SK-N-SH (cell line): Measurements from ENCODE around the gene XXYLT1. TPM values are rescaled to one million over a fixed set of nuclear protein-coding genes. Genes with fewer than 3 reads are reported as not detected.

ENCODE experiments used
- CTCF ChIA-PET: fragments of 300-600, 350-600 bp; formaldehyde crosslinking; extraction: SDS; loops from one replicate; lab custom pipeline; 2021; lab: Yijun Ruan, JAX
- POLR2A ChIA-PET: fragments of 350-600 bp; sonication (Branson Sonifier 250); formaldehyde crosslinking; extraction: SDS; loops from one replicate; lab custom pipeline; 2020; ENCODE audit warnings: antibody characterized with exemption, inconsistent platforms; lab: Yijun Ruan, JAX
- DNase-seq: peaks from one replicate; pipeline ENCODE4 v3.0.0; 2012
- H2AFZ ChIP-seq: fragments of 200-600 bp; sonication (generic); 2 replicates; pipeline ENCODE4 v1.8.1; 2016; ENCODE audit warnings: antibody characterized with exemption, mild to moderate bottlenecking, low read depth
- H3F3A ChIP-seq: fragments of 200-600 bp; sonication (generic); replicated peaks from 2 replicates; pipeline ENCODE3; 2016; ENCODE audit warnings: antibody characterized with exemption, mild to moderate bottlenecking; ENCODE audit not compliant: insufficient read depth
- H3K27ac ChIP-seq, 2 experiments: fragments of 200-500 bp in 1 of 2; fragments of 200-600 bp in 1 of 2; sonication (Bioruptor generic) in 1 of 2; sonication (generic), shearing (Covaris generic) in 1 of 2; 2 replicates each; pipeline versions ENCODE4 v1.5.1 to v1.6.1; 2014 to 2016; ENCODE audit warnings: low read depth in 2 of 2, inconsistent platforms in 1 of 2, low read length in 1 of 2, mild to moderate bottlenecking in 1 of 2, mixed read lengths in 1 of 2
- H3K27me3 ChIP-seq: fragments of 200-600 bp; sonication (generic), shearing (Covaris generic); 2 replicates; pipeline ENCODE4 v1.6.1; 2016; ENCODE audit warnings: mixed run types; ENCODE audit not compliant: insufficient read depth
- H3K36me3 ChIP-seq, 2 experiments: fragments of 200-500 bp in 1 of 2; fragments of 200-600 bp in 1 of 2; sonication (Bioruptor generic) in 1 of 2; sonication (generic) in 1 of 2; replicated peaks in 1 of 2; 2 replicates each; pipeline versions ENCODE3 to v1.5.1; 2014 to 2016; ENCODE audit warnings: low read length in 1 of 2, mild to moderate bottlenecking in 1 of 2; ENCODE audit not compliant: insufficient read depth in 2 of 2, control insufficient read depth in 1 of 2
- H3K4me1 ChIP-seq, 2 experiments: fragments of 200-500 bp in 1 of 2; fragments of 200-600 bp in 1 of 2; sonication (Bioruptor generic) in 1 of 2; sonication (generic), shearing (Covaris generic) in 1 of 2; 2 replicates each; pipeline versions ENCODE4 v1.5.1 to v1.6.1; 2014 to 2016; ENCODE audit warnings: low read depth in 1 of 2, low read length in 1 of 2, mixed run types in 1 of 2; ENCODE audit not compliant: insufficient read depth in 2 of 2, control insufficient read depth in 1 of 2
- H3K4me2 ChIP-seq: fragments of 200-600 bp; sonication (generic), shearing (Covaris generic); 2 replicates; pipeline ENCODE4 v1.6.1; 2017; ENCODE audit warnings: mixed run types
- H3K4me3 ChIP-seq, 2 experiments: fragments of 200-500 bp in 1 of 2; fragments of 200-600 bp in 1 of 2; sonication (Bioruptor generic) in 1 of 2; sonication (generic), shearing (Covaris generic) in 1 of 2; 2 replicates each; pipeline versions ENCODE4 v1.5.1 to v1.8.1; 2014 to 2016; ENCODE audit warnings: low read depth in 2 of 2, inconsistent platforms in 1 of 2, low read length in 1 of 2, mild to moderate bottlenecking in 1 of 2, mixed read lengths in 1 of 2, moderate library complexity in 1 of 2
- H3K79me2 ChIP-seq: fragments of 200-600 bp; sonication (generic); 2 replicates; pipeline ENCODE4 v1.8.1; 2017; ENCODE audit warnings: mild to moderate bottlenecking; ENCODE audit not compliant: insufficient read depth
- H3K9ac ChIP-seq: fragments of 200-600 bp; sonication (generic); 2 replicates; pipeline ENCODE4 v1.6.1; 2017; ENCODE audit warnings: mixed run types
- H3K9me2 ChIP-seq: fragments of 200-600 bp; sonication (generic); 2 replicates; pipeline ENCODE4 v1.6.1; 2017; ENCODE audit warnings: mixed run types
- H3K9me3 ChIP-seq: fragments of 200-600 bp; sonication (generic); 2 replicates; pipeline ENCODE4 v1.6.1; 2017; ENCODE audit warnings: mixed run types, mild to moderate bottlenecking, moderate library complexity
- H4K20me1 ChIP-seq: fragments of 200-600 bp; sonication (generic); 2 replicates; pipeline ENCODE4 v1.6.1; 2017; ENCODE audit warnings: mild to moderate bottlenecking, mixed run types; ENCODE audit not compliant: insufficient read depth
- CHD2 ChIP-seq: fragments of 150-350 bp; IDR thresholded peaks from 2 replicates; pipeline ENCODE4 v1.6.1; 2018; ENCODE audit warnings: low read length; ENCODE audit not compliant: partially characterized antibody
- EP300 ChIP-seq, 2 experiments: IDR thresholded peaks; 2 replicates each; pipeline versions ENCODE4 v1.4.0 to v1.6.1; 2012; ENCODE audit warnings: borderline replicate concordance in 1 of 2, low read depth in 1 of 2, low read length in 1 of 2
- EZH2phosphoT487 ChIP-seq: fragments of 200-600 bp; sonication (generic); IDR thresholded peaks from 2 replicates; pipeline ENCODE4 v1.6.1; 2017; ENCODE audit warnings: low read depth, mixed run types, mild to moderate bottlenecking, antibody characterized with exemption, moderate library complexity, borderline replicate concordance
- GATA2 ChIP-seq: sonication (generic); formaldehyde crosslinking; IDR thresholded peaks from 2 replicates; pipeline ENCODE4 v1.5.0; 2020; ENCODE audit warnings: mild to moderate bottlenecking, missing genetic modification reagents
- JUND ChIP-seq: IDR thresholded peaks from 2 replicates; pipeline ENCODE4 v1.4.0; 2012
- MEF2A ChIP-seq: IDR thresholded peaks from 2 replicates; pipeline ENCODE4 v1.4.0; 2012; ENCODE audit warnings: low read depth, borderline replicate concordance
- MXI1 ChIP-seq: IDR thresholded peaks from 2 replicates; pipeline ENCODE4 v1.6.1; 2012; ENCODE audit warnings: mild to moderate bottlenecking, low read depth, low read length, improper control_type of control experiment
- NFIC ChIP-seq: IDR thresholded peaks from 2 replicates; pipeline ENCODE4 v1.4.0; 2012; ENCODE audit warnings: borderline replicate concordance
- POLR2AphosphoS5 ChIP-seq: IDR thresholded peaks from 2 replicates; pipeline ENCODE4 v1.6.1; 2012; ENCODE audit warnings: low read depth, low read length
- RAD21 ChIP-seq: IDR thresholded peaks from 2 replicates; pipeline ENCODE4 v1.6.1; 2012; ENCODE audit warnings: mild to moderate bottlenecking, low read length
- REST ChIP-seq: IDR thresholded peaks from 2 replicates; pipeline ENCODE4 v1.6.1; 2012; ENCODE audit warnings: mild to moderate bottlenecking, low read depth, low read length, moderate library complexity
- RXRA ChIP-seq: IDR thresholded peaks from 2 replicates; pipeline ENCODE4 v1.4.0; 2012; ENCODE audit warnings: low read depth, mild to moderate bottlenecking, borderline replicate concordance
- SIN3A ChIP-seq: IDR thresholded peaks from 2 replicates; pipeline ENCODE4 v1.6.1; 2012; ENCODE audit warnings: low read depth, mild to moderate bottlenecking, low read length, moderate library complexity, borderline replicate concordance
- SMC3 ChIP-seq: IDR thresholded peaks from 2 replicates; pipeline ENCODE4 v1.6.1; 2012; ENCODE audit warnings: low read depth, low read length, improper control_type of control experiment
- TCF12 ChIP-seq: IDR thresholded peaks from 2 replicates; pipeline ENCODE4 v1.4.0; 2012
- TEAD4 ChIP-seq: IDR thresholded peaks from 2 replicates; pipeline ENCODE4 v1.4.0; 2012; ENCODE audit warnings: mild to moderate bottlenecking, borderline replicate concordance; ENCODE audit not compliant: insufficient read depth
- WGBS: methylation state at CpG from one replicate; pipeline ENCODE4 v1.1.6; 2017; ENCODE audit warnings: low lambda C conversion rate; 5-methylcytosine and 5-hydroxymethylcytosine counted together
- polyA plus RNA-seq, 3 experiments: library from polyadenylated mRNA; depleted of rRNA; stranded (reverse); fragments of >200 nt; gene quantifications; 2 replicates each; pipeline ENCODE4 v1.2.3, GENCODE V29; 2012
- TF ChIP-seq, protein P1 (sequence below): IDR thresholded peaks from 2 replicates; pipeline ENCODE4 v1.4.0; 2012; ENCODE audit warnings: low read depth, borderline replicate concordance
- TF ChIP-seq, protein P2 (sequence below): IDR thresholded peaks from 2 replicates; pipeline ENCODE4 v1.4.0; 2012; ENCODE audit warnings: low read depth
- TF ChIP-seq, protein P3 (sequence below): fragments of 150-350 bp; IDR thresholded peaks from 2 replicates; pipeline ENCODE4 v1.6.1; 2016; ENCODE audit warnings: mild to moderate bottlenecking, low read depth, low read length
- TF ChIP-seq, protein P4 (sequence below): IDR thresholded peaks from 2 replicates; pipeline ENCODE4; 2012

XXYLT1 gene
- polyA plus RNA-seq, 1 of the 3 experiments (the other 2 are of a cell fraction): 22.6 TPM

DNA sequence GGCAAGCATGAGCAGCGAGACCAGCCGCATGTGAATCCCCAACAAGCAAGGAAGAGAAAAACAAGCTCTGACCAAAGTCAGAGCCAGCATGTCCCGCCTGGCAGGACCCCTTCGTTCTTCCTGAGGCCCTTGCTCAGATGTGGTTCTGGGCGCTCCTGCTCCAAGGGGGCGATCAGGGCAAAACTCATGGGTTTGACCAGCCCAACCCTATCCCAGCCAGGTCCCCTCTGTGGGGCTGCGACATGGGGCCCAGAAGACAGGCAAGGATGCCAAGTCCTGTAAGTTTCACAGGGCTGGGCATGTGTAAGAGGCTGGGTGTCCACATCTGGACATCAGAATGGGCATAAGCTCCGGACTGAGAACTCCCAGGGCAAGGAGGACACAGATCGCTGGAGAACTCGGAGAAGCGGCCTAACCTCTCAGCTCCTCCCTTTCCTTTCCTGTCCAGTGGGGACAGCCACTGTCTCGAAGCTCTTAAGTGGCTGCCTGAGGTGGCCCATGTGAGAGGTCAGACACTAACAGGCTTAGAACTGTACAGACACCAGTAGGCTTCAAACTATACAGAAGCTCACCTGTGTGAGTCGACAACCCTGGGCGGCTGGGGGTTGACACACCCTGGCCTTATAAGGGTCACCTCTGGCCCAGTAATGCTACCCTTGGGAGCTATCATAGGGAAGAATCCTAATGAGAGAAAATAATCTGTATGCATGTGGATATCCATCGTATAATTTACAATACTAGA lies 48.9 kb downstream of the XXYLT1 start:
- no peak for DNase-seq
- H3K27ac ChIP-seq: no peak overlapping the region; a peak in 1 of 4 replicates
- ChIA-PET CTCF (interaction anchor here (0.7 to 1.5 kb wide), 5 partner anchors 9 to 540 kb away, joined by 3 to 6 read pairs (median 4); no protein-coding TSS in a partner anchor), POLR2A (interaction anchor here (0.6 to 0.9 kb wide), 2 partner anchors 13 to 60 kb away, joined by 3 read pairs; no protein-coding TSS in a partner anchor)
- peaks cover 7% of the 10 kb centered on the region for H3F3A ChIP-seq
- no peaks in the 10 kb centered on the region for H3K27me3 ChIP-seq
- no peak overlapping the region for H3K9ac ChIP-seq
- no peak overlapping the region for H3K4me3 ChIP-seq
- no peak overlapping the region for H2AFZ ChIP-seq
- H4K20me1 ChIP-seq: no peaks in the 10 kb centered on the region
- no peaks in the 10 kb centered on the region for H3K36me3 ChIP-seq
- H3K9me2 ChIP-seq: no peaks in the 10 kb centered on the region
- H3K9me3 ChIP-seq: no peaks in the 10 kb centered on the region
- no peak overlapping the region for H3K4me2 ChIP-seq
- WGBS: 96% methylated on average over 8 of the region's 15 CpGs
- TF ChIP-seq EZH2phosphoT487: no peak
- TF ChIP-seq TCF12: no peak
- no peak for TF ChIP-seq POLR2AphosphoS5
- TF ChIP-seq EP300 (IDR thresholded peaks at IDR 0.05; ENCODE audit: borderline replicate concordance in 1 of 2, low read depth in 1 of 2, low read length in 1 of 2): no peak
- no peak for TF ChIP-seq MEF2A
- no peak for TF ChIP-seq MXI1
- no peak for TF ChIP-seq CHD2
- no peak for TF ChIP-seq NFIC
- TF ChIP-seq, protein P1, sequence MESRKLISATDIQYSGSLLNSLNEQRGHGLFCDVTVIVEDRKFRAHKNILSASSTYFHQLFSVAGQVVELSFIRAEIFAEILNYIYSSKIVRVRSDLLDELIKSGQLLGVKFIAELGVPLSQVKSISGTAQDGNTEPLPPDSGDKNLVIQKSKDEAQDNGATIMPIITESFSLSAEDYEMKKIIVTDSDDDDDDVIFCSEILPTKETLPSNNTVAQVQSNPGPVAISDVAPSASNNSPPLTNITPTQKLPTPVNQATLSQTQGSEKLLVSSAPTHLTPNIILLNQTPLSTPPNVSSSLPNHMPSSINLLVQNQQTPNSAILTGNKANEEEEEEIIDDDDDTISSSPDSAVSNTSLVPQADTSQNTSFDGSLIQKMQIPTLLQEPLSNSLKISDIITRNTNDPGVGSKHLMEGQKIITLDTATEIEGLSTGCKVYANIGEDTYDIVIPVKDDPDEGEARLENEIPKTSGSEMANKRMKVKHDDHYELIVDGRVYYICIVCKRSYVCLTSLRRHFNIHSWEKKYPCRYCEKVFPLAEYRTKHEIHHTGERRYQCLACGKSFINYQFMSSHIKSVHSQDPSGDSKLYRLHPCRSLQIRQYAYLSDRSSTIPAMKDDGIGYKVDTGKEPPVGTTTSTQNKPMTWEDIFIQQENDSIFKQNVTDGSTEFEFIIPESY: no peak
- TF ChIP-seq, protein P2, sequence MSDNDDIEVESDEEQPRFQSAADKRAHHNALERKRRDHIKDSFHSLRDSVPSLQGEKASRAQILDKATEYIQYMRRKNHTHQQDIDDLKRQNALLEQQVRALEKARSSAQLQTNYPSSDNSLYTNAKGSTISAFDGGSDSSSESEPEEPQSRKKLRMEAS: no peak
- no peak for TF ChIP-seq REST
- TF ChIP-seq GATA2 (CRISPR knock-in tag): no peak
- TF ChIP-seq RXRA: no peak
- TF ChIP-seq, protein P3, sequence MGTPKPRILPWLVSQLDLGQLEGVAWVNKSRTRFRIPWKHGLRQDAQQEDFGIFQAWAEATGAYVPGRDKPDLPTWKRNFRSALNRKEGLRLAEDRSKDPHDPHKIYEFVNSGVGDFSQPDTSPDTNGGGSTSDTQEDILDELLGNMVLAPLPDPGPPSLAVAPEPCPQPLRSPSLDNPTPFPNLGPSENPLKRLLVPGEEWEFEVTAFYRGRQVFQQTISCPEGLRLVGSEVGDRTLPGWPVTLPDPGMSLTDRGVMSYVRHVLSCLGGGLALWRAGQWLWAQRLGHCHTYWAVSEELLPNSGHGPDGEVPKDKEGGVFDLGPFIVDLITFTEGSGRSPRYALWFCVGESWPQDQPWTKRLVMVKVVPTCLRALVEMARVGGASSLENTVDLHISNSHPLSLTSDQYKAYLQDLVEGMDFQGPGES: no peak
- TF ChIP-seq, protein P4, sequence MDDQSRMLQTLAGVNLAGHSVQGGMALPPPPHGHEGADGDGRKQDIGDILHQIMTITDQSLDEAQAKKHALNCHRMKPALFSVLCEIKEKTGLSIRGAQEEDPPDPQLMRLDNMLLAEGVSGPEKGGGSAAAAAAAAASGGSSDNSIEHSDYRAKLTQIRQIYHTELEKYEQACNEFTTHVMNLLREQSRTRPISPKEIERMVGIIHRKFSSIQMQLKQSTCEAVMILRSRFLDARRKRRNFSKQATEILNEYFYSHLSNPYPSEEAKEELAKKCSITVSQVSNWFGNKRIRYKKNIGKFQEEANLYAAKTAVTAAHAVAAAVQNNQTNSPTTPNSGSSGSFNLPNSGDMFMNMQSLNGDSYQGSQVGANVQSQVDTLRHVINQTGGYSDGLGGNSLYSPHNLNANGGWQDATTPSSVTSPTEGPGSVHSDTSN: no peak
- TF ChIP-seq JUND: no peak
- no peak for TF ChIP-seq SIN3A
- TF ChIP-seq TEAD4: no peak
- no peak for TF ChIP-seq SMC3
- TF ChIP-seq RAD21: no peak
- H3K79me2 ChIP-seq: peaks cover 15% of the 10 kb centered on the region
- peaks cover 8 to 11% of the 10 kb centered on the region in 2 experiments; a peak in 3 of 4 replicates for H3K4me1 ChIP-seq
